ENCODE data around the gene SETBP1. TPM values are rescaled to one million over a fixed set of nuclear protein-coding genes. Genes with fewer than 3 reads are reported as not detected.

The SETBP1 gene
- total and polyA plus RNA-seq, 2 donors from 2014 or later, result 2.7 to 71.7 TPM

- no peak for FAIRE-seq
- no peaks in the 10 kb centered on the region for H3K4me1 ChIP-seq (ENCODE audit: control insufficient read depth in 2 of 3, insufficient read depth in 2 of 3, low read depth in 1 of 3, low read length in 3 of 3)
- no peaks in the 10 kb centered on the region for H3K27me3 ChIP-seq (ENCODE audit: control insufficient read depth, insufficient read depth, low read length)
- TF ChIP-seq CTCF (IDR thresholded peaks at IDR 0.05; ENCODE audit: borderline replicate concordance, extremely low read depth, insufficient read depth), result no peak
- no peak overlapping the region for H3K27ac ChIP-seq (ENCODE audit: low read depth in 2 of 2, low read length in 2 of 2)
- no peaks in the 10 kb centered on the region for H3K9me3 ChIP-seq (ENCODE audit: control insufficient read depth in 2 of 3, insufficient read depth in 1 of 3, low read length in 3 of 3)
- intact Hi-C loops (cut with DNase I), result no loop called here
- no peak overlapping the region for H3K4me3 ChIP-seq (ENCODE audit: low read length in 3 of 3)
- no peaks in the 10 kb centered on the region for H3K36me3 ChIP-seq (ENCODE audit: control insufficient read depth in 2 of 3, insufficient read depth in 3 of 3, low read length in 3 of 3)
- no peak overlapping the region for H3K9ac ChIP-seq (ENCODE audit: low read length in 3 of 3)
- DNase-seq, result no peak
Measured at GRCh38 chr18:44882163-44882868, 201.6 kb downstream of the SETBP1 start.

GRCh38 chr18:44883671-44884070 is 203.0 kb downstream of the SETBP1 start:
- TF ChIP-seq CTCF (IDR thresholded peaks at IDR 0.05; ENCODE audit: borderline replicate concordance, extremely low read depth, insufficient read depth), result no peak
- no peaks in the 10 kb centered on the region for H3K27me3 ChIP-seq (ENCODE audit: control insufficient read depth, insufficient read depth, low read length)
- intact Hi-C loops (cut with DNase I), result no loop called here
- no peak for FAIRE-seq
- no peak for DNase-seq
- peaks cover 2 to 9% (median 4%) of the 10 kb centered on the region in 3 donors for H3K4me1 ChIP-seq (ENCODE audit: control insufficient read depth in 2 of 3, insufficient read depth in 2 of 3, low read depth in 1 of 3, low read length in 3 of 3)
- no peaks in the 10 kb centered on the region for H3K9me3 ChIP-seq (ENCODE audit: control insufficient read depth in 2 of 3, insufficient read depth in 1 of 3, low read length in 3 of 3)
- no peak overlapping the region for H3K4me3 ChIP-seq (ENCODE audit: low read length in 3 of 3)
- no peaks in the 10 kb centered on the region for H3K36me3 ChIP-seq (ENCODE audit: control insufficient read depth in 2 of 3, insufficient read depth in 3 of 3, low read length in 3 of 3)
- H3K9ac ChIP-seq (ENCODE audit: low read length in 3 of 3), result no peak overlapping the region
- no peak overlapping the region for H3K27ac ChIP-seq (ENCODE audit: low read depth in 2 of 2, low read length in 2 of 2)

- Histone ChIP-seq H3K27ac (ENCODE audit: low read depth in 2 of 2, low read length in 2 of 2) (no peak overlapping the region), H3K4me1 (ENCODE audit: control insufficient read depth in 2 of 3, insufficient read depth in 2 of 3, low read depth in 1 of 3, low read length in 3 of 3) (peaks cover 3 to 9% (median 4%) of the 10 kb centered on the region in 3 donors), H3K4me3 (ENCODE audit: low read length in 3 of 3) (no peak overlapping the region)
Measured at GRCh38 chr18:44884431-44884830, 203.7 kb downstream of the SETBP1 start.

More at GRCh38 chr18:44884431-44884830, 203.7 kb downstream of the SETBP1 start:
- Histone ChIP-seq H3K36me3 (ENCODE audit: control insufficient read depth in 2 of 3, insufficient read depth in 3 of 3, low read length in 3 of 3) (no peaks in the 10 kb centered on the region), H3K27me3 (ENCODE audit: control insufficient read depth, insufficient read depth, low read length) (no peaks in the 10 kb centered on the region), H3K9me3 (ENCODE audit: control insufficient read depth in 2 of 3, insufficient read depth in 1 of 3, low read length in 3 of 3) (no peaks in the 10 kb centered on the region), H3K9ac (ENCODE audit: low read length in 3 of 3) (no peak overlapping the region)
- DNase-seq (no peak), FAIRE-seq (no peak)
- intact Hi-C loops (cut with DNase I), result no loop called here
- no peak for TF ChIP-seq CTCF (IDR thresholded peaks at IDR 0.05; ENCODE audit: borderline replicate concordance, extremely low read depth, insufficient read depth)

All from kidney (tissue), 14 donors.